ENCODE data around the gene ZNF621. TPM values are rescaled to one million over a fixed set of nuclear protein-coding genes. Genes with fewer than 3 reads are reported as not detected.
A peak's percentile ranks its signal among the peaks of the same experiment; 100 is the strongest.

The ZNF621 gene
- total RNA-seq, 1 donor, result 19.0 TPM

GRCh38 chr3:40572588-40572987, 47.8 kb downstream of the ZNF621 start:
- H3K4me3 ChIP-seq (ENCODE audit: low read depth, low read length), result no peak overlapping the region
- no peak for DNase-seq (ENCODE audit: low read depth)
- TF ChIP-seq, protein P1, sequence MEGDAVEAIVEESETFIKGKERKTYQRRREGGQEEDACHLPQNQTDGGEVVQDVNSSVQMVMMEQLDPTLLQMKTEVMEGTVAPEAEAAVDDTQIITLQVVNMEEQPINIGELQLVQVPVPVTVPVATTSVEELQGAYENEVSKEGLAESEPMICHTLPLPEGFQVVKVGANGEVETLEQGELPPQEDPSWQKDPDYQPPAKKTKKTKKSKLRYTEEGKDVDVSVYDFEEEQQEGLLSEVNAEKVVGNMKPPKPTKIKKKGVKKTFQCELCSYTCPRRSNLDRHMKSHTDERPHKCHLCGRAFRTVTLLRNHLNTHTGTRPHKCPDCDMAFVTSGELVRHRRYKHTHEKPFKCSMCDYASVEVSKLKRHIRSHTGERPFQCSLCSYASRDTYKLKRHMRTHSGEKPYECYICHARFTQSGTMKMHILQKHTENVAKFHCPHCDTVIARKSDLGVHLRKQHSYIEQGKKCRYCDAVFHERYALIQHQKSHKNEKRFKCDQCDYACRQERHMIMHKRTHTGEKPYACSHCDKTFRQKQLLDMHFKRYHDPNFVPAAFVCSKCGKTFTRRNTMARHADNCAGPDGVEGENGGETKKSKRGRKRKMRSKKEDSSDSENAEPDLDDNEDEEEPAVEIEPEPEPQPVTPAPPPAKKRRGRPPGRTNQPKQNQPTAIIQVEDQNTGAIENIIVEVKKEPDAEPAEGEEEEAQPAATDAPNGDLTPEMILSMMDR (IDR thresholded peaks at IDR 0.05; ENCODE audit: insufficient read depth, low read depth, low read length), result no peak

GRCh38 chr3:40574050-40574449, 49.3 kb downstream of the ZNF621 start:
- no peak for DNase-seq (ENCODE audit: low read depth)
- TF ChIP-seq, protein P1 (IDR thresholded peaks at IDR 0.05; ENCODE audit: insufficient read depth, low read depth, low read length), result no peak
- no peak overlapping the region for H3K4me3 ChIP-seq (ENCODE audit: low read depth, low read length)

DNA sequence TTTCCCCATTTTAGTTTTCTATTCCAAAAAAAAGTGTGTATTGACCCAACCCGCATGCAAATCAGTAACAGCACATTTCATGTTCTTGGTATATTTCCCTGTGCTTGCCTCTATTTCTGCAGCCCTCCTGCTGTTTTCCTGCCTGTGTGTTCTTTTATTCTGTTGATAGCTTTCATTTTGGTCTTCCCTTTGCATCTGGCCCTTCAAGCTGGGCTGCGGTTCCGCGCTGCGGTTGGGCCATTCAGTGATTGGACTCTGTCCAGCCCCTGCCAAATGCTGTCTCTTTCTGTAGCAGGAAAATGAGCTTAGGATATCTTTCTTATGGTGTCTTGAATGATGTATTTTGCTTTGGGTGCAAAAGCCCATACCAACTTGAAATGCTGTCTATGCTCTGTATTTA, 49.9 kb downstream of the ZNF621 start:
- no peak for DNase-seq (ENCODE audit: low read depth)
- no peak overlapping the region for H3K4me3 ChIP-seq (ENCODE audit: low read depth, low read length)
- TF ChIP-seq, protein P1 (IDR thresholded peaks at IDR 0.05; ENCODE audit: insufficient read depth, low read depth, low read length), result no peak

DNA sequence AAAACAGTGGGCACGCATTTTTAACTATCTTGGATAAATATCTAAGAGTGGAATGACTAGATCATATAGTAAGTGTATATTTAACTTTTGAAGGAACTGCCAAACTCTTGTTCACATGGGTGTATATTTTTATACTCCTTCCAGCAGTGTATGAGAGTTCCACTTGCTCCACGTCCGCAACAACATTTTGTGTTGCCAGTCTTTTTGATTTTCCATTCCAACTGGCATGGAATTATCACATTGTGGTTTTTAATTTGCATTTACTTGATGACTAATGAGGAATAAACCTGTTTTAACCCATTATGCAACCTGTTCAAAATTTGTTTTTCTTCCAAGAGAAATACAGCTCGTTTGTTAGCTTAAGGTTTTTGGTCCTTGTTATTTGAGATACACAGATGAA, 51.6 kb downstream of the ZNF621 start:
- no peak for DNase-seq (ENCODE audit: low read depth)
- TF ChIP-seq, protein P1 (IDR thresholded peaks at IDR 0.05; ENCODE audit: insufficient read depth, low read depth, low read length), result no peak
- H3K4me3 ChIP-seq (ENCODE audit: low read depth, low read length), result no peak overlapping the region

- TF ChIP-seq, protein P1 (IDR thresholded peaks at IDR 0.05; ENCODE audit: insufficient read depth, low read depth, low read length), result peak; percentile 98
- H3K4me3 ChIP-seq (ENCODE audit: low read depth, low read length), result no peak overlapping the region
- peak; percentile 67 for DNase-seq (ENCODE audit: low read depth)
These were observed 55.8 kb downstream of the ZNF621 start for GRCh38 chr3:40580494-40581091.

DNA sequence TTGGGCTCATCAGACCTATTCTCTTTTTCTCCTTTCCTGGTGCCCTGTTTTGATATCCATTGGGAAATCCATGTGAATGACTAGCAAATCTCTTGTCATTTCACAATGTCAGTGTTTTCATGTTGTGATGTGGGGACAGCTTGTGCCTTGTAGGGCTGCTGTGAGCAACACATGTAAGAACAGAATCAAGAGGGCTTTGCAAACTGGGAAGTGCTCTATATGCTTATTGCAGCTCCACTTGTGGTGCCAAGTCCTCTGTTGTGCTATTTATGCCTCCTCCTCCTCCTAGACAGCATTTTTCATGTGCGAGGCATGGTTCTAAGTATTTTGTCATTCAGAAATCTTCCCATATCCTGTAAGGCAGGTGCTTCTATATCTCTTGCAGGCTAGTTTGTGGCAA, 56.4 kb downstream of the ZNF621 start:
- no peak overlapping the region for H3K4me3 ChIP-seq (ENCODE audit: low read depth, low read length)
- DNase-seq (ENCODE audit: low read depth), result no peak
- TF ChIP-seq, protein P1 (IDR thresholded peaks at IDR 0.05; ENCODE audit: insufficient read depth, low read depth, low read length), result no peak

Measured in fibroblast of villous mesenchyme (primary cell).